HepG2 (cell line): Measurements from ENCODE around the gene GPD1. TPM values are rescaled to one million over a fixed set of nuclear protein-coding genes. Genes with fewer than 3 reads are reported as not detected.
A peak's percentile ranks its signal among the peaks of the same experiment; 100 is the strongest.

Experiments used
- ADNP ChIP-seq: sonication (generic); formaldehyde crosslinking; IDR thresholded peaks from 2 replicates; pipeline ENCODE4 v1.4.0; 2020; ENCODE audit warnings: missing genetic modification reagents
- ARID2 ChIP-seq: sonication (generic); formaldehyde crosslinking; IDR thresholded peaks from 2 replicates; pipeline ENCODE4 v1.8.1; 2022; ENCODE audit warnings: mild to moderate bottlenecking, missing genetic modification reagents, borderline replicate concordance
- HNRNPUL1 ChIP-seq: fragments of 200-400 bp; formaldehyde crosslinking; IDR thresholded peaks from 2 replicates; pipeline ENCODE4 v1.6.1; 2017; ENCODE audit warnings: low read depth, mild to moderate bottlenecking, low read length, moderate library complexity
- HOXA9 ChIP-seq: sonication (generic); formaldehyde crosslinking; IDR thresholded peaks from 2 replicates; pipeline ENCODE4 v1.8.1; 2022; ENCODE audit warnings: missing genetic modification reagents, mild to moderate bottlenecking, moderate library complexity, borderline replicate concordance
- JUN ChIP-seq: sonication (generic); formaldehyde crosslinking; IDR thresholded peaks from 2 replicates; pipeline ENCODE4 v1.4.0; 2020; ENCODE audit warnings: mild to moderate bottlenecking, missing genetic modification reagents
- REPIN1 ChIP-seq: sonication (generic); formaldehyde crosslinking; IDR thresholded peaks from 2 replicates; pipeline ENCODE4 v1.8.0; 2022; ENCODE audit warnings: missing genetic modification reagents, low read depth, mild to moderate bottlenecking, borderline replicate concordance
- ZNF354B ChIP-seq: sonication (generic); formaldehyde crosslinking; IDR thresholded peaks from 2 replicates; pipeline ENCODE4 v1.8.0; 2022; ENCODE audit warnings: mild to moderate bottlenecking, missing genetic modification reagents
- ZNF546 ChIP-seq: sonication (generic); formaldehyde crosslinking; conservative IDR thresholded peaks from 2 replicates; pipeline ENCODE4 v1.8.1; 2023; ENCODE audit warnings: mild to moderate bottlenecking, missing genetic modification reagents
- ZNF550 ChIP-seq: sonication (generic); formaldehyde crosslinking; IDR thresholded peaks from 2 replicates; pipeline ENCODE4 v1.4.0; 2020; ENCODE audit warnings: mild to moderate bottlenecking, missing genetic modification reagents, borderline replicate concordance
- ZNF577 ChIP-seq: sonication (generic); formaldehyde crosslinking; IDR thresholded peaks from 2 replicates; pipeline ENCODE4 v1.4.0; 2020; ENCODE audit warnings: mild to moderate bottlenecking, low read depth, missing genetic modification reagents, borderline replicate concordance
- ZNF775 ChIP-seq: sonication (generic); formaldehyde crosslinking; IDR thresholded peaks from 2 replicates; pipeline ENCODE4 v1.4.0; 2020; ENCODE audit warnings: missing genetic modification reagents, mild to moderate bottlenecking, moderate library complexity, borderline replicate concordance
- ZNF891 ChIP-seq: sonication (generic); formaldehyde crosslinking; IDR thresholded peaks from 2 replicates; pipeline ENCODE4 v1.5.0; 2020; ENCODE audit warnings: mild to moderate bottlenecking, missing genetic modification reagents
- polyA plus RNA-seq, 8 experiments: library from polyadenylated mRNA; depleted of rRNA in 3 of 8; stranded (reverse) in 7 of 8; unstranded in 1 of 8; fragments of >200 nt; fragmentation: Illumina TruSeq in 4 of 8; extraction: Trizol in 4 of 8; gene quantifications; 2 replicates each; pipeline versions ENCODE4 v1.2.1 to v1.2.3, GENCODE V29; 2011 to 2016; ENCODE audit warnings: low read depth in 4 of 8, missing spikeins in 1 of 8, mixed read lengths in 1 of 8; ENCODE audit not compliant: insufficient read depth in 1 of 8
- total RNA-seq, 5 experiments: library from RNA; depleted of rRNA; stranded (reverse); fragments of >200 nt; fragmentation: Illumina TruSeq; extraction: Trizol; gene quantifications; 2 replicates each; pipeline ENCODE4 v1.2.3, GENCODE V29; 2016; ENCODE audit warnings: low read depth in 1 of 5
- TF ChIP-seq, protein P1 (sequence below): sonication (generic); formaldehyde crosslinking; IDR thresholded peaks from 2 replicates; pipeline ENCODE4 v1.5.1; 2020; ENCODE audit warnings: mild to moderate bottlenecking, missing genetic modification reagents, moderate library complexity
- TF ChIP-seq, protein P2 (sequence below): sonication (generic); formaldehyde crosslinking; IDR thresholded peaks from 2 replicates; pipeline ENCODE4 v1.9.0; 2022; ENCODE audit warnings: missing genetic modification reagents, mild to moderate bottlenecking, borderline replicate concordance
- TF ChIP-seq, protein P3 (sequence below), 2 experiments: fragments of 450-650 bp in 1 of 2; sonication (generic) in 1 of 2; formaldehyde crosslinking; IDR thresholded peaks; 2 replicates each; pipeline versions ENCODE4 v1.5.0 to v1.8.0; 2020 to 2022; ENCODE audit warnings: mild to moderate bottlenecking in 1 of 2, missing genetic modification reagents in 1 of 2
- TF ChIP-seq, protein P4 (sequence below): sonication (generic); formaldehyde crosslinking; IDR thresholded peaks from 2 replicates; pipeline ENCODE4 v1.9.0; 2021; ENCODE audit warnings: missing genetic modification reagents, borderline replicate concordance
- TF ChIP-seq, protein P5 (sequence below): sonication (generic); formaldehyde crosslinking; IDR thresholded peaks from 2 replicates; pipeline ENCODE4 v1.5.1; 2020; ENCODE audit warnings: missing genetic modification reagents, mild to moderate bottlenecking, borderline replicate concordance

GPD1 gene
- total and polyA plus RNA-seq, 2 of the 13 experiments (the other 11 are each of a cell fraction or from before 2014, with no cell fraction given): 3.7 to 30.6 TPM

DNA sequence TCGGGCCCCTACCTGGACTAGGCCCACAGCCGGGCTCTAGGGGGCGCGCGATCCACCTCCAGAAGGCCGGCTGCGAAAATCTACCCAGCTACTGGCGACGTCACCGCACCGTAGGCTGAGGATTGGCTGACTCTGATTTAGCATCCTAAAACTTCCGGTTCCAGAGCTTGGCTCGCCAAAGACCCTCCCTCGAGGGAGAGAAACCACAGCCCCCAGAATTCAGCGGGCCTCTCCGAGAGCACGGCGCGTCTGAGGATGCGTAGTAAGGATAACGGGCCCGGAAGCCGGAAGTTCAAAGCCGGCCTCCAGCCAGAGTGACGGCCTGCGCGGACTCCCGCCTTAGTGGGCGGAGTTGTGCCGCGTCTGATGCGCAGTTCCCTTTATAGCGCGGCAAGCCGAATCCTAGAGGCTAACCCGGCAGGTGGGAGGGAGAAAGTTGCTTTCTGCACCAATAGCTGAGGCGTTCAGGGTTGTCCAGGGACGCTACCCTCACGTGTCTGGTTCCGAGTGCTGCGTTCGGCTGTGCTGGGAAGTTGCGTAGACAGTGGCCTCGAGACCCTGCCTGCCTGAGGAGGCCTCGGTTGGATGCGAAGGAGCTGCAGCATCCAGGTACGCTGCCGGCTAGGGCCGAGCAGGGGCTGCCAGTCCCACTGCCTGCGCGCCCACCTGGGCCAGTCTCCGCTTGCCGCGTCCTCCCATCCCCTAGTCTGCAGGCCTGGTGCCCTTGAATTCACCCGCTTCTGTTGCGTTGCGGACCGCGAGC lies 8.1 kb downstream of the GPD1 start, which contains the start of gene COX14 (continued):
- no peak; the same call in 1 of the 2 replicates for TF ChIP-seq JUN (CRISPR knock-in tag)
- no peak for TF ChIP-seq ZNF577 (CRISPR knock-in tag)
- 0 out of 2 replicates have a peak, but pooled peaks have one; percentile 55 for TF ChIP-seq ZNF891 (CRISPR knock-in tag)
- no peak for TF ChIP-seq HNRNPUL1
- TF ChIP-seq, protein P1, sequence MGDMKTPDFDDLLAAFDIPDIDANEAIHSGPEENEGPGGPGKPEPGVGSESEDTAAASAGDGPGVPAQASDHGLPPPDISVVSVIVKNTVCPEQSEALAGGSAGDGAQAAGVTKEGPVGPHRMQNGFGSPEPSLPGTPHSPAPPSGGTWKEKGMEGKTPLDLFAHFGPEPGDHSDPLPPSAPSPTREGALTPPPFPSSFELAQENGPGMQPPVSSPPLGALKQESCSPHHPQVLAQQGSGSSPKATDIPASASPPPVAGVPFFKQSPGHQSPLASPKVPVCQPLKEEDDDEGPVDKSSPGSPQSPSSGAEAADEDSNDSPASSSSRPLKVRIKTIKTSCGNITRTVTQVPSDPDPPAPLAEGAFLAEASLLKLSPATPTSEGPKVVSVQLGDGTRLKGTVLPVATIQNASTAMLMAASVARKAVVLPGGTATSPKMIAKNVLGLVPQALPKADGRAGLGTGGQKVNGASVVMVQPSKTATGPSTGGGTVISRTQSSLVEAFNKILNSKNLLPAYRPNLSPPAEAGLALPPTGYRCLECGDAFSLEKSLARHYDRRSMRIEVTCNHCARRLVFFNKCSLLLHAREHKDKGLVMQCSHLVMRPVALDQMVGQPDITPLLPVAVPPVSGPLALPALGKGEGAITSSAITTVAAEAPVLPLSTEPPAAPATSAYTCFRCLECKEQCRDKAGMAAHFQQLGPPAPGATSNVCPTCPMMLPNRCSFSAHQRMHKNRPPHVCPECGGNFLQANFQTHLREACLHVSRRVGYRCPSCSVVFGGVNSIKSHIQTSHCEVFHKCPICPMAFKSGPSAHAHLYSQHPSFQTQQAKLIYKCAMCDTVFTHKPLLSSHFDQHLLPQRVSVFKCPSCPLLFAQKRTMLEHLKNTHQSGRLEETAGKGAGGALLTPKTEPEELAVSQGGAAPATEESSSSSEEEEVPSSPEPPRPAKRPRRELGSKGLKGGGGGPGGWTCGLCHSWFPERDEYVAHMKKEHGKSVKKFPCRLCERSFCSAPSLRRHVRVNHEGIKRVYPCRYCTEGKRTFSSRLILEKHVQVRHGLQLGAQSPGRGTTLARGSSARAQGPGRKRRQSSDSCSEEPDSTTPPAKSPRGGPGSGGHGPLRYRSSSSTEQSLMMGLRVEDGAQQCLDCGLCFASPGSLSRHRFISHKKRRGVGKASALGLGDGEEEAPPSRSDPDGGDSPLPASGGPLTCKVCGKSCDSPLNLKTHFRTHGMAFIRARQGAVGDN (CRISPR knock-in tag): peak; percentile 95
- 0 out of 2 replicates have a peak, but pooled peaks have one; percentile 77 for TF ChIP-seq ZNF354B
- TF ChIP-seq ADNP (CRISPR knock-in tag): no peak
- no peak for TF ChIP-seq HOXA9
- peak; percentile 79; the same call in 1 of the 2 replicates for TF ChIP-seq ARID2 (CRISPR knock-in tag)
- TF ChIP-seq, protein P2, sequence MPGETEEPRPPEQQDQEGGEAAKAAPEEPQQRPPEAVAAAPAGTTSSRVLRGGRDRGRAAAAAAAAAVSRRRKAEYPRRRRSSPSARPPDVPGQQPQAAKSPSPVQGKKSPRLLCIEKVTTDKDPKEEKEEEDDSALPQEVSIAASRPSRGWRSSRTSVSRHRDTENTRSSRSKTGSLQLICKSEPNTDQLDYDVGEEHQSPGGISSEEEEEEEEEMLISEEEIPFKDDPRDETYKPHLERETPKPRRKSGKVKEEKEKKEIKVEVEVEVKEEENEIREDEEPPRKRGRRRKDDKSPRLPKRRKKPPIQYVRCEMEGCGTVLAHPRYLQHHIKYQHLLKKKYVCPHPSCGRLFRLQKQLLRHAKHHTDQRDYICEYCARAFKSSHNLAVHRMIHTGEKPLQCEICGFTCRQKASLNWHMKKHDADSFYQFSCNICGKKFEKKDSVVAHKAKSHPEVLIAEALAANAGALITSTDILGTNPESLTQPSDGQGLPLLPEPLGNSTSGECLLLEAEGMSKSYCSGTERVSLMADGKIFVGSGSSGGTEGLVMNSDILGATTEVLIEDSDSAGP (CRISPR knock-in tag): peak; percentile 91
- no peak for TF ChIP-seq ZNF775
- no peak for TF ChIP-seq ZNF546 (CRISPR knock-in tag)
- TF ChIP-seq, protein P3, sequence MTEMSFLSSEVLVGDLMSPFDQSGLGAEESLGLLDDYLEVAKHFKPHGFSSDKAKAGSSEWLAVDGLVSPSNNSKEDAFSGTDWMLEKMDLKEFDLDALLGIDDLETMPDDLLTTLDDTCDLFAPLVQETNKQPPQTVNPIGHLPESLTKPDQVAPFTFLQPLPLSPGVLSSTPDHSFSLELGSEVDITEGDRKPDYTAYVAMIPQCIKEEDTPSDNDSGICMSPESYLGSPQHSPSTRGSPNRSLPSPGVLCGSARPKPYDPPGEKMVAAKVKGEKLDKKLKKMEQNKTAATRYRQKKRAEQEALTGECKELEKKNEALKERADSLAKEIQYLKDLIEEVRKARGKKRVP (CRISPR knock-in tag; IDR thresholded peaks at IDR 0.05): peak in 1 of 2 experiments; percentile 65; a peak in 2 of 4 replicates
- TF ChIP-seq, protein P4, sequence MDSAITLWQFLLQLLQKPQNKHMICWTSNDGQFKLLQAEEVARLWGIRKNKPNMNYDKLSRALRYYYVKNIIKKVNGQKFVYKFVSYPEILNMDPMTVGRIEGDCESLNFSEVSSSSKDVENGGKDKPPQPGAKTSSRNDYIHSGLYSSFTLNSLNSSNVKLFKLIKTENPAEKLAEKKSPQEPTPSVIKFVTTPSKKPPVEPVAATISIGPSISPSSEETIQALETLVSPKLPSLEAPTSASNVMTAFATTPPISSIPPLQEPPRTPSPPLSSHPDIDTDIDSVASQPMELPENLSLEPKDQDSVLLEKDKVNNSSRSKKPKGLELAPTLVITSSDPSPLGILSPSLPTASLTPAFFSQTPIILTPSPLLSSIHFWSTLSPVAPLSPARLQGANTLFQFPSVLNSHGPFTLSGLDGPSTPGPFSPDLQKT (CRISPR knock-in tag): 0 out of 2 replicates have a peak, but pooled peaks have one; percentile 39
- TF ChIP-seq ZNF550 (CRISPR knock-in tag): peak; percentile 94
- TF ChIP-seq, protein P5, sequence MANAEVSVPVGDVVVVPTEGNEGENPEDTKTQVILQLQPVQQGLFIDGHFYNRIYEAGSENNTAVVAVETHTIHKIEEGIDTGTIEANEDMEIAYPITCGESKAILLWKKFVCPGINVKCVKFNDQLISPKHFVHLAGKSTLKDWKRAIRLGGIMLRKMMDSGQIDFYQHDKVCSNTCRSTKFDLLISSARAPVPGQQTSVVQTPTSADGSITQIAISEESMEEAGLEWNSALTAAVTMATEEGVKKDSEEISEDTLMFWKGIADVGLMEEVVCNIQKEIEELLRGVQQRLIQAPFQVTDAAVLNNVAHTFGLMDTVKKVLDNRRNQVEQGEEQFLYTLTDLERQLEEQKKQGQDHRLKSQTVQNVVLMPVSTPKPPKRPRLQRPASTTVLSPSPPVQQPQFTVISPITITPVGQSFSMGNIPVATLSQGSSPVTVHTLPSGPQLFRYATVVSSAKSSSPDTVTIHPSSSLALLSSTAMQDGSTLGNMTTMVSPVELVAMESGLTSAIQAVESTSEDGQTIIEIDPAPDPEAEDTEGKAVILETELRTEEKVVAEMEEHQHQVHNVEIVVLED (CRISPR knock-in tag): peak; percentile 94
- peak; percentile 83; the same call in 1 of the 2 replicates for TF ChIP-seq REPIN1 (CRISPR knock-in tag)
